GM12878 (cell line): ENCODE results near the gene TRAF2. TPM values are rescaled to one million over a fixed set of nuclear protein-coding genes. Genes with fewer than 3 reads are reported as not detected.
A peak's percentile ranks its signal among the peaks of the same experiment; 100 is the strongest.

Experiments
- ATAC-seq: fragments of 200-7000 bp; cut with Tn5 transposase; 3 replicates; pipeline ENCODE4 v1.9.1; 2020; ENCODE audit warnings: mild to moderate bottlenecking, moderate library complexity
- BruUV-seq: library from RNA; stranded (reverse); fragments of 400-500 nt; replicated peaks from 2 replicates; lab custom pipeline; 2021; lab: Mats Ljungman, UMichigan
- CTCF ChIA-PET: fragments of 300-600 bp; sonication (Branson Sonifier 250); formaldehyde crosslinking; extraction: SDS; loops from one replicate; lab custom pipeline; 2021; ENCODE audit warnings: inconsistent platforms; lab: Yijun Ruan, JAX
- POLR2A ChIA-PET: fragments of 350-600 bp; formaldehyde crosslinking; extraction: SDS; loops from one replicate; lab custom pipeline; 2021; ENCODE audit warnings: inconsistent platforms; lab: Charles Lee
- RAD21 ChIA-PET: fragments of 300-600 bp; sonication (Branson Sonifier 250); formaldehyde crosslinking; loops from one replicate; lab custom pipeline; 2023; ENCODE audit warnings: antibody characterized with exemption; ENCODE audit not compliant: unreplicated experiment; lab: Charles Lee
- SMC1A ChIA-PET: fragments of 300-600 bp; sonication (Branson Sonifier 250); formaldehyde crosslinking; loops from one replicate; lab custom pipeline; 2023; ENCODE audit not compliant: unreplicated experiment, uncharacterized antibody; lab: Charles Lee
- DNase-seq: peaks from one replicate; pipeline ENCODE4 v3.0.0-alpha.2; 2011; ENCODE audit warnings: low read depth, low spot score
- FAIRE-seq: peaks from 3 replicates; lab custom pipeline; 2011; peaks lifted over from hg19 to GRCh38; lab: Jason Lieb, UNC
- H2AFZ ChIP-seq: 2 replicates; pipeline ENCODE4 v1.6.0; 2011; ENCODE audit warnings: low read depth, low read length, control low read depth; ENCODE audit not compliant: control insufficient read depth
- H3K27ac ChIP-seq: 2 replicates; pipeline ENCODE4 v1.5.1; 2011; ENCODE audit warnings: control low read depth; ENCODE audit not compliant: control insufficient read depth, insufficient read depth
- H3K27me3 ChIP-seq, 2 experiments: replicated peaks in 1 of 2; 2 replicates each; pipeline versions ENCODE4 v1.6.0 to v1.6.1; 2011; ENCODE audit warnings: low read length in 1 of 2; ENCODE audit not compliant: control insufficient read depth in 2 of 2, insufficient read depth in 2 of 2
- H3K36me3 ChIP-seq, 2 experiments: 2 replicates each; pipeline ENCODE4 v1.5.1; 2011; ENCODE audit warnings: low read length in 1 of 2; ENCODE audit not compliant: control insufficient read depth in 2 of 2, insufficient read depth in 2 of 2
- H3K4me1 ChIP-seq: 2 replicates; pipeline ENCODE4 v1.6.1; 2011; ENCODE audit warnings: mild to moderate bottlenecking, low read length, moderate library complexity, mixed read lengths; ENCODE audit not compliant: control insufficient read depth, insufficient read depth
- H3K4me2 ChIP-seq: 2 replicates; pipeline ENCODE4 v1.6.0; 2011; ENCODE audit warnings: control low read depth; ENCODE audit not compliant: control insufficient read depth, insufficient read depth
- H3K4me3 ChIP-seq: fragments of 200-600 bp; sonication (generic); 2 replicates; pipeline ENCODE4 v1.5.1; 2016
- H3K79me2 ChIP-seq: 2 replicates; pipeline ENCODE4 v1.6.0; 2011; ENCODE audit warnings: low read length; ENCODE audit not compliant: control insufficient read depth, insufficient read depth
- H3K9ac ChIP-seq: 2 replicates; pipeline ENCODE4 v1.8.0; 2011; ENCODE audit warnings: low read length, control low read depth, mixed read lengths; ENCODE audit not compliant: control insufficient read depth, insufficient read depth
- H3K9me3 ChIP-seq: replicated peaks from 3 replicates; pipeline ENCODE4 v1.5.1; 2011; ENCODE audit warnings: mild to moderate bottlenecking, low read length; ENCODE audit not compliant: control insufficient read depth, insufficient read depth
- H4K20me1 ChIP-seq: 2 replicates; pipeline ENCODE4 v1.6.0; 2011; ENCODE audit not compliant: control insufficient read depth, insufficient read depth
- BHLHE40 ChIP-seq, 2 experiments: fragments of 450-650 bp in 1 of 2; IDR thresholded peaks; 2 replicates each; pipeline ENCODE4 v1.6.1; 2011 to 2017; ENCODE audit warnings: low read depth in 2 of 2, borderline replicate concordance in 1 of 2, improper control_type of control experiment in 1 of 2, low read length in 1 of 2, mild to moderate bottlenecking in 1 of 2
- DPF2 ChIP-seq: fragments of 450-650 bp; IDR thresholded peaks from 2 replicates; pipeline ENCODE4 v1.6.1; 2017; ENCODE audit warnings: mild to moderate bottlenecking
- EGR1 ChIP-seq, 2 experiments: IDR thresholded peaks; 1 replicate in 1 of 2; 2 replicates in 1 of 2; pipeline ENCODE4 v1.6.1; 2011 to 2012; ENCODE audit warnings: low read depth in 2 of 2, low read length in 2 of 2, borderline replicate concordance in 1 of 2, mild to moderate bottlenecking in 1 of 2, moderate library complexity in 1 of 2
- HDGF ChIP-seq: fragments of 450-650 bp; IDR thresholded peaks from 2 replicates; pipeline ENCODE4 v1.6.1; 2016; ENCODE audit warnings: antibody characterized with exemption
- IKZF1 ChIP-seq: fragments of 450-650 bp; conservative IDR thresholded peaks from 2 replicates; pipeline ENCODE4 v1.6.1; 2017; ENCODE audit warnings: antibody characterized with exemption, mild to moderate bottlenecking
- IKZF2 ChIP-seq, 2 experiments: fragments of 450-650 bp; IDR thresholded peaks; 2 replicates each; pipeline ENCODE4 v1.6.1; 2017; ENCODE audit warnings: mild to moderate bottlenecking in 2 of 2, moderate library complexity in 2 of 2
- LARP7 ChIP-seq: fragments of 450-650 bp; IDR thresholded peaks from 2 replicates; pipeline ENCODE4 v1.6.1; 2017; ENCODE audit warnings: mild to moderate bottlenecking
- MAX ChIP-seq: IDR thresholded peaks from 2 replicates; pipeline ENCODE4 v1.6.1; 2012; ENCODE audit warnings: low read depth, low read length, improper control_type of control experiment
- MXI1 ChIP-seq: fragments of 150-350 bp; IDR thresholded peaks from 2 replicates; pipeline ENCODE4 v1.6.1; 2011; ENCODE audit warnings: low read depth, mild to moderate bottlenecking, inconsistent platforms, low read length, improper control_type of control experiment
- MYC ChIP-seq: IDR thresholded peaks from 2 replicates; pipeline ENCODE4 v1.6.1; 2011; ENCODE audit warnings: mild to moderate bottlenecking, low read length, moderate library complexity, inconsistent platforms; ENCODE audit not compliant: insufficient read depth, insufficient replicate concordance, insufficient read length, severe bottlenecking
- NBN ChIP-seq: fragments of 450-650 bp; IDR thresholded peaks from 2 replicates; pipeline ENCODE4 v1.6.1; 2016
- NKRF ChIP-seq: fragments of 450-650 bp; conservative IDR thresholded peaks from 2 replicates; pipeline ENCODE4 v1.6.1; 2017; ENCODE audit warnings: mild to moderate bottlenecking, moderate library complexity
- POLR2AphosphoS5 ChIP-seq: IDR thresholded peaks from 2 replicates; pipeline ENCODE4 v1.6.1; 2011; ENCODE audit warnings: mild to moderate bottlenecking, low read length, inconsistent platforms
- PRDM15 ChIP-seq: fragments of 450-650 bp; formaldehyde crosslinking; IDR thresholded peaks from 2 replicates; pipeline ENCODE4 v1.4.0; 2020; ENCODE audit warnings: mild to moderate bottlenecking, moderate library complexity
- RUNX3 ChIP-seq: IDR thresholded peaks from 2 replicates; pipeline ENCODE4 v1.6.1; 2012; ENCODE audit warnings: low read length, inconsistent platforms
- TAF1 ChIP-seq: IDR thresholded peaks from 2 replicates; pipeline ENCODE4 v1.6.1; 2011; ENCODE audit warnings: mild to moderate bottlenecking, low read depth, low read length, borderline replicate concordance
- WGBS: methylation state at CpG from one replicate; pipeline ENCODE4 v1.1.6; 2016; ENCODE audit warnings: low lambda C conversion rate; ENCODE audit not compliant: insufficient replicate concordance, insufficient coverage; ENCODE audit errors: missing lambda C conversion rate; 5-methylcytosine and 5-hydroxymethylcytosine counted together
- in situ Hi-C: fragments of 300-500 bp; cut with MboI; formaldehyde crosslinking; loops from 9 replicates; pipeline ENCODE4 v1.14.3; 2018; ENCODE audit warnings: mixed read lengths
- intact Hi-C: fragments of 100-400 bp; cut with micrococcal nuclease; formaldehyde crosslinking; loops from one replicate; pipeline ENCODE4 v1.14.2; 2022; ENCODE audit not compliant: unreplicated experiment
- polyA plus RNA-seq, 11 experiments: library from polyadenylated mRNA; depleted of rRNA in 4 of 11; unstranded in 6 of 11; stranded (reverse) in 5 of 11; fragments of >200 nt; fragmentation: Nextera tagmentation in 4 of 11; fragmentation: Illumina TruSeq in 1 of 11; extraction: Ambion mirVana in 4 of 11; extraction: Trizol in 1 of 11; gene quantifications; 1 replicate in 1 of 11; 2 replicates in 10 of 11; pipeline versions ENCODE4 v1.2.1 to v1.2.3, GENCODE V29; 2011 to 2016; ENCODE audit warnings: inconsistent platforms in 2 of 11, missing spikeins in 2 of 11, low read depth in 1 of 11
- total RNA-seq, 4 experiments: library from RNA; depleted of rRNA in 3 of 4; stranded (reverse); fragments of >200 nt in 3 of 4; fragmentation: Illumina TruSeq in 1 of 4; extraction: Trizol in 1 of 4; gene quantifications; 2 replicates each; pipeline versions ENCODE4 v1.2.1 to v1.2.3, GENCODE V29; 2013 to 2021

TRAF2 gene
- total and polyA plus RNA-seq, 10 of the 15 experiments (the other 5 are each of a cell fraction or from before 2014, with no cell fraction given), result 0.34 to 39.5 (median 18.7) TPM

GRCh38 chr9:136901516-136902258 is 15.4 kb downstream of the TRAF2 start:
- peak; percentile 52 for FAIRE-seq
- Histone ChIP-seq H3K27me3 (no peaks in the 10 kb centered on the region), H3K79me2 (peaks cover 40% of the 10 kb centered on the region), H3K4me2 (peak overlapping the region; percentile 83), H2AFZ (no peak overlapping the region), H3K27ac (peak overlapping the region; percentile 99), H3K9me3 (peaks cover 5% of the 10 kb centered on the region; the same call in 2 of the 3 replicates), H3K36me3 (peaks cover 30% of the 10 kb centered on the region in 2 experiments), H3K4me1 (peaks cover 65% of the 10 kb centered on the region), H3K9ac (peak overlapping the region; percentile 89), H3K4me3 (peak overlapping the region; percentile 36; the same call in 1 of the 2 replicates), H4K20me1 (no peaks in the 10 kb centered on the region)
- CTCF ChIA-PET, result interaction anchor here (0.6 to 3.1 kb wide), 12 partner anchors 10 to 795 kb away, joined by 3 to 21 read pairs (median 4); partner anchors contain the start of genes AJM1, C8G and TRAF2
- in situ Hi-C loops, result no loop called here
- peak; percentile 83 for ATAC-seq
- SMC1A ChIA-PET, result interaction anchor here (0.9 to 7.5 kb wide), 6 partner anchors 17 to 134 kb away, joined by 3 to 70 read pairs (median 4); partner anchors contain the start of gene TRAF2
- DNase-seq, result peak; percentile 83
- intact Hi-C loops, result loop anchor here (2.0 kb wide), 1 partner anchor 15 kb away; the partner anchor contains the start of gene TRAF2
- RAD21 ChIA-PET, result interaction anchor here (0.7 to 2.4 kb wide), 9 partner anchors 15 to 135 kb away, joined by 3 to 30 read pairs (median 5); partner anchors contain the start of gene TRAF2
- POLR2A ChIA-PET, result interaction anchor here (0.6 to 3.4 kb wide), 13 partner anchors 9 to 185 kb away, joined by 3 to 41 read pairs (median 4); partner anchors contain the start of genes AJM1, FBXW5, RABL6 and TRAF2
- WGBS, result 5% methylated on average over 20 of the region's 20 CpGs
- BruUV-seq, result no TSS peak
- peak; percentile 49; a peak in 3 of 4 replicates for TF ChIP-seq IKZF2 (IDR thresholded peaks at IDR 0.05)
- no peak for TF ChIP-seq DPF2
- TF ChIP-seq MAX, result 0 out of 2 replicates have a peak, but pooled peaks have one; percentile 14
- peak; percentile 69 for TF ChIP-seq HDGF
- TF ChIP-seq NKRF, result 0 out of 2 replicates have a peak, but pooled peaks have one; percentile 32
- peak in 1 of 2 experiments; percentile 43; a peak in 1 of 3 replicates for TF ChIP-seq EGR1 (IDR thresholded peaks at IDR 0.05; ENCODE audit: borderline replicate concordance in 1 of 2, low read depth in 2 of 2, low read length in 2 of 2)
- peak; percentile 66 for TF ChIP-seq MYC
- TF ChIP-seq RUNX3, result peak; percentile 83
- TF ChIP-seq NBN, result peak; percentile 88; the same call in 1 of the 2 replicates
- peak; percentile 74 for TF ChIP-seq IKZF1
- TF ChIP-seq TAF1, result peak; percentile 70
- 0 out of 2 replicates have a peak, but pooled peaks have one; percentile 55 for TF ChIP-seq PRDM15 (CRISPR knock-in tag)
- TF ChIP-seq BHLHE40 (IDR thresholded peaks at IDR 0.05; ENCODE audit: borderline replicate concordance in 1 of 2, low read depth in 2 of 2, low read length in 1 of 2), result peak in 1 of 2 experiments; percentile 42; a peak in 1 of 4 replicates
- TF ChIP-seq LARP7, result peak; percentile 78; the same call in 1 of the 2 replicates
- peak; percentile 95 for TF ChIP-seq POLR2AphosphoS5
- TF ChIP-seq MXI1, result peak; percentile 38; the same call in 1 of the 2 replicates
